HG02678 (cell line): ENCODE results near the gene P3H2.

Source experiments
- ATAC-seq: cut with Tn5 transposase; IDR thresholded peaks from one replicate; pipeline ENCODE4 v1.9.1; 2021; ENCODE audit warnings: mild to moderate bottlenecking, moderate library complexity; ENCODE audit not compliant: unreplicated experiment

Gene P3H2

GRCh38 chr3:189907803-189908202, 212.9 kb downstream of the P3H2 start:
- no peak for ATAC-seq
